ENCODE data around the gene MTURN.

DNA sequence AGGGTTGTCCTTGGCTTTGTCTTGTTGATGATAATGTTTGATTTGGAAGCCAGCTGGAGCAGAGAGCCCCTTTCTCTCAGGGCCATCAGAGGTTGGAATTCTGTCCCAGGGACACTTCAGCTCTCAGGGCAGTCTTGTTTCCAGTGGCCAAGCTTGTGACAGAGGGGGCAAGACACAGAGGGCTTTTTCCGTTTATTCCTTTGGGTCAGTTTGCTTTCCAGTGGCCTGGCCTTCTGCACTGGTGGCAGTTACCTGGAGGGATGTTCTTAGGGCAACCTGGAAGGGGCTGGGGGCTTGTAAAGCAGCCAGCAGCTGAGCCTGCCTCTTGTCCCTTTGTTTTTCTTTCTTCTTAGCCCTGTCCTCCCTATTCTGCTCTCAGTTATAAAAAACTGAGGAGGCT, 62.7 kb downstream of the MTURN start:
- TF ChIP-seq CTCF (IDR thresholded peaks at IDR 0.05): no peak
- no peak for TF ChIP-seq POLR2A (IDR thresholded peaks at IDR 0.05)

Measured in adrenal gland (tissue), 5 donors.